ENCODE measurements around the gene ZNF274.
"Not testable (repeated sequence)": the region's sequence is repeated elsewhere in the genome, so short reads cannot be mapped to it uniquely, and the experiment has no call there.

ZNF274 gene

DNA sequence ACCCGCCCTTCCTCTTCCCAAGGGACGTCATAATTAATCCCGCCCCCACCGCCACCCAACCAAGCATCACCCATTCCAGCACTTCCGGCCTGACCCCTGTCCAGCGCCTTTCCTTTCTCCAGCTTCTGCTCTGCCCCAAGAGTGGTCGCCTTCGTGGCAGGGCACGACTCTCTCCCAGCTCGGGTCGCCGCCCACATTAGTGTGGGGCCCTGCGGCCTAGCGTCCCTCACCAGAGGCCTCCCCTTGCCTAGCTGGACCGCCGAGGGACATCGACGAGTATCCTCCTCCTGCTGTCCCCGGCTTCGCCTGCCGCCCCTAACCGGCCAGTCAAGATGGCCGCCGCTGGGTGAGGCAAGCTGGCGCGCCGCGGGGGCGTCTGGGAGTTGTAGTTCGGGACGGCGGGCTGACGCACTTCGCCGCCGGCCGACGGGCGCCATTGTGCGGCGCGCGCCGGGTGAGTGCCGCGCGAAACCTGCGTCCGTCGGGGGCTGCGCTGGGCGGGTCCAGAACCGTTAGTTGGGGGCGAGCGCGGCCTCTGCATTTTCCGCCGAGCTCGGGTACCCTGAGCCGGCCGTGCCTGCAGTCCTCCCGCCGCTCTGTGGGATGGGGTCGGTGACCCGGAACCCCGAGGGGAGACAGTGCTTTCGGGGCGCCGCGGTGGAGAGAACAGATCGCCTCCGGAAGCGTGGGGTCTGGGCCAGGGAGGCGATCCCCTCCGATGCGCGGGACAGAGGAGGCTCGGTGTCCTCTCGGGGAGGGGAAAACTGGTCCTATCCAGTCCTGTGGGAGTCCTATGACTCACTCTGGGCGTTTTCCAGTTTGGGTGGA is at the start of gene ZNF274:
Gene ZNF274 (plus strand): TSS at position 73 of the 828 bp plus-strand sequence. CDS start 905 bp downstream, outside the sequence.
- peak; percentile 87 for DNase-seq (ENCODE audit: low spot score)

DNA sequence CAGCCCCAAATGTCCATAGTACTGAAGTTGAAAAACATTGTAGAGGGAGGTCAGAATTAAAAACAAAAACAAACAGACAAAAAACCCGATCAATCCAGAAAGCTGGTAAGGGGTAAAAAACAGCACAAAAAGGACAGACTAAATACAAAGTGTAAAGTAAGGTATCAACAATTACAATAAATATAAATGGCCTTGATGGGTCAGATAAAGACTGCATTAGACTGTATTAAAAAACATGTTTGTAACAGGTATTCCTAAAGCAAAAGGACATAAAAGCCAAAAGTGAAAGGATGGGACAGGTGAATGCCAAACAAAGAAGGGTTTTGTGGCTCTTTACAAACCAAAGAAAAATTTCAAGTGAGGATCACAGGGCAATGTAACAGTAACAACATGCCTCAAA is 48.6 kb upstream of the ZNF274 start:
- no peak for DNase-seq (ENCODE audit: low spot score)

- no peak for DNase-seq (ENCODE audit: low spot score)
Observed at GRCh38 chr19:58145849-58146248, 37.0 kb upstream of the ZNF274 start.

GRCh38 chr19:58147475-58147874 is 35.4 kb upstream of the ZNF274 start:
- DNase-seq (ENCODE audit: low spot score), result not testable (repeated sequence)

GRCh38 chr19:58150328-58150921 is 32.4 kb upstream of the ZNF274 start, which contains the start of gene ZNF329:
TSS of gene ZNF329 (minus strand) at chr19:58150789. CDS start at chr19:58129503, 21,286 bp downstream.
- DNase-seq (ENCODE audit: low spot score), result peak; percentile 77

DNA sequence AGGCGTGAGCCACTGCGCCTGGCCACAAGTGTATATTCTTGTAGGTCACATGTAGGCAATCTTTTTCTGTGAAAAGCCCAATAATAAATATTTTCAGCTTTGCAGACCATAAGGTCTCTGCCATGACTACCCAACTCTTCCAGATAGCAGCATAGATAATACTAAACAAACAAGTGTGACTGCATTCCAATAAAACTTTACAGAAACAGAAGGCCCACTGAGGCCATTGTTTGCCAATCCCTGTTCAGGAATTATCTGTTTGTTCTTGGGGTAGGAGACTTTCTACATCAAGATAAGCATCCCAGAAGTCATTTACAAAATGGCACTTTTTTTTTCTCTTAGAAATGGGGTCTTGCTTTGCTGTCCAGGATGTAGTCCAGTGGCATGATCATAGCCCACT is 29.5 kb upstream of the ZNF274 start:
- DNase-seq (ENCODE audit: low spot score), result no peak

- no peak for DNase-seq (ENCODE audit: low spot score)
Observed at GRCh38 chr19:58154287-58154678, 28.6 kb upstream of the ZNF274 start.

- peak; percentile 91 for DNase-seq (ENCODE audit: low spot score)
Observed at GRCh38 chr19:58154679-58155648, 27.9 kb upstream of the ZNF274 start.

GRCh38 chr19:58157045-58157728 is 25.7 kb upstream of the ZNF274 start:
- DNase-seq (ENCODE audit: low spot score), result no peak

GRCh38 chr19:58166268-58166667 is 16.6 kb upstream of the ZNF274 start:
- no peak for DNase-seq (ENCODE audit: low spot score)

GRCh38 chr19:58166708-58167280 is 16.1 kb upstream of the ZNF274 start:
- no peak for DNase-seq (ENCODE audit: low spot score)

- no peak for DNase-seq (ENCODE audit: low spot score)
Observed at GRCh38 chr19:58170860-58171259, 12.0 kb upstream of the ZNF274 start.

GRCh38 chr19:58181902-58182576 is 822 bp upstream of the ZNF274 start:
- no peak for DNase-seq (ENCODE audit: low spot score)

DNA sequence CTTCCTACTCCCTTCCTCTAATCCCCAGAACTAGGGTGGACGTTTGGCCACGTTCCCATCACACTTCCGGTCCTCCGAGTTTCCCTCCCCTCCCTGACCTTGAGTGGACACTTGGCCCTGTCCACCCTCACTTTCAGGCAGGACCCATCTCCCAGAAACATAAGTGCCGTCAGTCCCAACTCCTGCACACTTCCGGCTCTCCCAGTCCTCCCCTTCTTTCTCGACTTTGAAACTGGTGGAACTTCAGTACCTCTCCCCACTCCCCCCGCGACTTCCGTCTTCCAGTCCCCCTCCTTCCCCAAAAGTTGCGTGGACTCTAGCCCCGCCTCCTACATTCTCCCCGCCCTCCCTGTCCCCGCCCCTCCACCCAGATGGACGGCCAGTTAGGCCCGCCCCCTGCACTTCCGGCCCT is 278 bp upstream of the ZNF274 start:
- DNase-seq (ENCODE audit: low spot score), result no peak

DNA sequence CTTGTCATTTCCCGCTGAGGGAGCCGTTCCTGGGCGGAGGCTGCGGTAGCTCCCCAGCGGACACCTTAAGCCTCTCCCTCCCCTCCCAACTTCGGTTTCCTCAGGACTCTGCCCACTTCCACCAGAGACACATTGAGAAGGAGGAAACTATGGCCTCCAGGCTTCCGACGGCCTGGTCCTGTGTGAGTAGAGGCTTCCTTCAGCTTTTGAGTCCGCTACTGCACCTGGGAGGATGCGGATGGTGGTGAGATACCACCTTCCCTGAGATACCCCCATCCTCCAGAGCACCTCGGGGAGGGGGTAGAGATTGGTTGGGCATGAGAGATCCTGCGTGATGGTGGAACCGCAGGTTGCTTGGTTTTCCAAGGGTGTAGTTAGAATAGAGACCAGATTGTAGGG is 955 bp downstream of the ZNF274 start:
- DNase-seq (ENCODE audit: low spot score), result no peak

DNA sequence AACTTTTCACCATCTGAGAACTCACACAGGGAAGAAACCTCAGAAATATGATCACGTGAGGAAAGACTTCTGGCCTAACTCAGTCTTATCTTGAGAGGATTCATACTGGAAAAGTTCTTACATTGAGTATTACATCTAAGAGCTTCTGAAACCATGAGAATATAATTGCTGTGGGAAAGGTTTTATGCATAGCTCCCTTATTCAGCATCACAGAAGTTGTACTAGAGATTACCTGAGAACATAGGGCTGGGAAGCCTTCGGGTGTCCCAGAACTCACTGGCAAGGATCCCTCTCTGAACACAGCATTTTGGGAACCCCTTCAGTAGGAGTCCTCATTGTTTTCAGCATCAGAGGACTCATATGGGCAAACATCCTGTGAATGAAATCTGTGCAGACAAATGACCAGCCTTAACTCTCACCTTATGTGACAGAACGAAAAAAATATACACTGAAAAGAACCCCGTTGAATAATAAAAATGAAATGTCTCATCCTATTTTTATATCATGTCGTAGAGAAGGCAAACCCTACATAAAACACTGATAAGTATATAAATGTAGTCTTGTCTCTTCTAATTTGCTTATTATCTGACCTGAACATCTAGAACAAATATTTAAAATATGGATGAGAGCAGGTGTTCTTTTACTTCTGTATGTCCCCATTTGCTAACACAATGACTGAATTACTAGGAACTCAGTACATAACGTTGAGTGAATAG is 14.2 kb downstream of the ZNF274 start:
- no peak for DNase-seq (ENCODE audit: low spot score)

GRCh38 chr19:58203814-58204475 is 21.1 kb downstream of the ZNF274 start:
- no peak for DNase-seq (ENCODE audit: low spot score)

- no peak for DNase-seq (ENCODE audit: low spot score)
Observed at GRCh38 chr19:58204566-58204965, 21.7 kb downstream of the ZNF274 start.

GRCh38 chr19:58209577-58209976 is 26.7 kb downstream of the ZNF274 start:
- no peak for DNase-seq (ENCODE audit: low spot score)

All from putamen (tissue), 1 donor.